Osteoblast (primary cell): ENCODE results near the gene DOC2A. TPM values are rescaled to one million over a fixed set of nuclear protein-coding genes. Genes with fewer than 3 reads are reported as not detected.
A peak's percentile ranks its signal among the peaks of the same experiment; 100 is the strongest.

Experiments used
- DNase-seq: peaks from one replicate; pipeline ENCODE4 v3.0.0; 2011; ENCODE audit warnings: low spot score, mixed read lengths; ENCODE audit not compliant: insufficient read length; ENCODE audit errors: missing footprints
- H2AFZ ChIP-seq: 2 replicates; pipeline ENCODE4 v1.6.0; 2011; ENCODE audit warnings: mild to moderate bottlenecking, low read length
- H3K27ac ChIP-seq: 2 replicates; pipeline ENCODE4 v1.5.1; 2011; ENCODE audit warnings: mild to moderate bottlenecking, low read depth, low read length, moderate library complexity
- H3K27me3 ChIP-seq: 2 replicates; pipeline ENCODE4 v1.6.0; 2012; ENCODE audit warnings: mild to moderate bottlenecking, control low read depth, inconsistent platforms, low read length, moderate library complexity; ENCODE audit not compliant: insufficient read depth
- H3K36me3 ChIP-seq: 2 replicates; pipeline ENCODE4 v1.5.1; 2011; ENCODE audit warnings: mild to moderate bottlenecking, low read length, control low read depth, moderate library complexity; ENCODE audit not compliant: insufficient read depth
- H3K4me1 ChIP-seq: 2 replicates; pipeline ENCODE4 v1.5.1; 2011; ENCODE audit warnings: mild to moderate bottlenecking, low read length, control low read depth, moderate library complexity; ENCODE audit not compliant: insufficient read depth
- H3K4me2 ChIP-seq: 2 replicates; pipeline ENCODE4 v1.6.0; 2011; ENCODE audit warnings: mild to moderate bottlenecking, low read length; ENCODE audit not compliant: insufficient read depth
- H3K4me3 ChIP-seq: fragments of 200-600 bp; sonication (generic); 3 replicates; pipeline ENCODE4 v1.5.1; 2012; ENCODE audit warnings: mild to moderate bottlenecking, low read length, inconsistent platforms; ENCODE audit not compliant: insufficient read depth
- H3K79me2 ChIP-seq: 2 replicates; pipeline ENCODE4 v1.6.0; 2012; ENCODE audit warnings: mild to moderate bottlenecking, low read length, control low read depth, inconsistent platforms; ENCODE audit not compliant: insufficient read depth
- H3K9me3 ChIP-seq: 2 replicates; pipeline ENCODE4 v1.5.1; 2011; ENCODE audit warnings: low read depth, low read length, control low read depth
- H4K20me1 ChIP-seq: 2 replicates; pipeline ENCODE4 v1.6.0; 2012; ENCODE audit warnings: mild to moderate bottlenecking, low read length, control low read depth; ENCODE audit not compliant: insufficient read depth
- total RNA-seq: library from RNA; depleted of rRNA; stranded (reverse); fragments of >200 nt; gene quantifications from 2 replicates; pipeline ENCODE4 v1.2.3, GENCODE V29; 2012
- TF ChIP-seq, protein P1 (sequence below): IDR thresholded peaks from 2 replicates; pipeline ENCODE4 v1.5.1; 2011; ENCODE audit warnings: mild to moderate bottlenecking, low read depth, low read length, moderate library complexity; ENCODE audit errors: extremely low read depth

Gene DOC2A
- total RNA-seq, 1 donor, result not detected

DNA sequence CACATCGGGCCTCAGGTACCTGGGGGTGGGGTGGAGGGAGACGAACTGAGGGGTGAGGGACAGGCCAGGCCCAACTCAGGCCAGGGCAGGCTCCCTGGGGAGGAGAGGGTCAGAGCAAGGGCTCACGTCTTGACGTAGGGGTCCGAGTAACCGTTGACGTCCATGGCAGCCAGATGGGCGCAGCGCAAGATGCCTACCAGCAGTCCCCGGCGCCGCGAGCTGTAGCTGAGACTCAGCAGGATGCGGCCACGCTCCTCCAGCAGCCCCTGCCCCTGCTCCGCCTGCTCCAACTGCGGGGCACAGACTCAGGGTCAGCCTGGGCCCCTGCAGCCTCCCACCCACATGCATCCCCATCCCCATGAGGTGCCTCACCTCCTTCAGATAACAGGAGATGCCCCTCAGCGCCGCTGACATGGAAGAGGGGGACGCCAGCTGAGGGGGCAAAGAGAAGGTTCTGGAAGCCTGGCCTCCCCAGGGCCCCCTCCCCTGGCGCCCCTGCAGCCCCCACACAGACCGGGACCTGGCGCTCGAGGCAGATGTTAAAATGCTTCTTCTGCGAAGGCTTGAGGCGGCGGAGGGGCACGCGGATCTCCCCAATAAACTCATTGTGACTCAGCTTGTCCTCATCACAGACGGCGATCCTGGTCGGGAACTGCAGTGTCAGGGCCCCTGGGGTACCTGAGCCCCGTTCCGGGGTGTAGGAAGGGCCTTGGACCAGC lies 4.0 kb downstream of the DOC2A start:
- H3K4me2 ChIP-seq, result no peak overlapping the region
- no peaks in the 10 kb centered on the region for H3K9me3 ChIP-seq
- H3K27me3 ChIP-seq, result peaks cover 23% of the 10 kb centered on the region
- H3K36me3 ChIP-seq, result peaks cover 1% of the 10 kb centered on the region
- DNase-seq, result no peak
- H3K4me3 ChIP-seq, result no peak overlapping the region
- H2AFZ ChIP-seq, result no peak overlapping the region
- H4K20me1 ChIP-seq, result no peaks in the 10 kb centered on the region
- H3K27ac ChIP-seq, result no peak overlapping the region
- peaks cover under 1% of the 10 kb centered on the region for H3K4me1 ChIP-seq
- H3K79me2 ChIP-seq, result no peaks in the 10 kb centered on the region
- TF ChIP-seq, protein P1, sequence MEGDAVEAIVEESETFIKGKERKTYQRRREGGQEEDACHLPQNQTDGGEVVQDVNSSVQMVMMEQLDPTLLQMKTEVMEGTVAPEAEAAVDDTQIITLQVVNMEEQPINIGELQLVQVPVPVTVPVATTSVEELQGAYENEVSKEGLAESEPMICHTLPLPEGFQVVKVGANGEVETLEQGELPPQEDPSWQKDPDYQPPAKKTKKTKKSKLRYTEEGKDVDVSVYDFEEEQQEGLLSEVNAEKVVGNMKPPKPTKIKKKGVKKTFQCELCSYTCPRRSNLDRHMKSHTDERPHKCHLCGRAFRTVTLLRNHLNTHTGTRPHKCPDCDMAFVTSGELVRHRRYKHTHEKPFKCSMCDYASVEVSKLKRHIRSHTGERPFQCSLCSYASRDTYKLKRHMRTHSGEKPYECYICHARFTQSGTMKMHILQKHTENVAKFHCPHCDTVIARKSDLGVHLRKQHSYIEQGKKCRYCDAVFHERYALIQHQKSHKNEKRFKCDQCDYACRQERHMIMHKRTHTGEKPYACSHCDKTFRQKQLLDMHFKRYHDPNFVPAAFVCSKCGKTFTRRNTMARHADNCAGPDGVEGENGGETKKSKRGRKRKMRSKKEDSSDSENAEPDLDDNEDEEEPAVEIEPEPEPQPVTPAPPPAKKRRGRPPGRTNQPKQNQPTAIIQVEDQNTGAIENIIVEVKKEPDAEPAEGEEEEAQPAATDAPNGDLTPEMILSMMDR, result no peak

GRCh38 chr16:30006095-30006473 lies 4.7 kb downstream of the DOC2A start:
- H2AFZ ChIP-seq, result no peak overlapping the region
- H3K4me1 ChIP-seq, result no peaks in the 10 kb centered on the region
- TF ChIP-seq, protein P1, result no peak
- H3K36me3 ChIP-seq, result peaks cover 7% of the 10 kb centered on the region
- H4K20me1 ChIP-seq, result no peaks in the 10 kb centered on the region
- H3K4me2 ChIP-seq, result no peak overlapping the region
- H3K9me3 ChIP-seq, result no peaks in the 10 kb centered on the region
- no peak overlapping the region for H3K27ac ChIP-seq
- no peaks in the 10 kb centered on the region for H3K79me2 ChIP-seq
- peaks cover 18% of the 10 kb centered on the region for H3K27me3 ChIP-seq
- DNase-seq, result no peak
- H3K4me3 ChIP-seq, result no peak overlapping the region

GRCh38 chr16:30005341-30006094 lies 5.3 kb downstream of the DOC2A start:
- Histone ChIP-seq H3K27me3 (peaks cover 17% of the 10 kb centered on the region), H3K27ac (no peak overlapping the region), H3K4me2 (peak overlapping the region; percentile 45), H3K79me2 (no peaks in the 10 kb centered on the region), H4K20me1 (no peaks in the 10 kb centered on the region), H2AFZ (no peak overlapping the region), H3K36me3 (peaks cover 7% of the 10 kb centered on the region), H3K9me3 (no peaks in the 10 kb centered on the region), H3K4me1 (no peaks in the 10 kb centered on the region), H3K4me3 (no peak overlapping the region)
- DNase-seq, result peak; percentile 98
- TF ChIP-seq, protein P1, result peak; percentile 82

- no peak overlapping the region for H3K27ac ChIP-seq
- DNase-seq, result no peak
- no peaks in the 10 kb centered on the region for H3K79me2 ChIP-seq
- H3K36me3 ChIP-seq, result peaks cover 7% of the 10 kb centered on the region
- no peaks in the 10 kb centered on the region for H3K9me3 ChIP-seq
- no peak overlapping the region for H2AFZ ChIP-seq
- no peaks in the 10 kb centered on the region for H3K4me1 ChIP-seq
- H3K27me3 ChIP-seq, result peaks cover 10% of the 10 kb centered on the region
- no peak overlapping the region for H3K4me2 ChIP-seq
- TF ChIP-seq, protein P1, result no peak
- H4K20me1 ChIP-seq, result peaks cover 2% of the 10 kb centered on the region
- no peak overlapping the region for H3K4me3 ChIP-seq
Observed at GRCh38 chr16:30004811-30005242, 6.0 kb downstream of the DOC2A start.
